SK-N-SH treated with all-trans-retinoic acid at 6 μM for 48 hours (cell line): ENCODE data around the gene CFAP52.

Experiments used
- ATAC-seq: fragments of 200-7000 bp; cut with Tn5 transposase; 3 replicates; pipeline ENCODE4 v1.9.1; 2020; ENCODE audit warnings: mild to moderate bottlenecking, moderate library complexity
- ARNTL ChIP-seq: fragments of 450-650 bp; formaldehyde crosslinking; IDR thresholded peaks from 2 replicates; pipeline ENCODE4 v1.5.0; 2020; ENCODE audit warnings: low read depth, mild to moderate bottlenecking, moderate library complexity, borderline replicate concordance
- BACH2 ChIP-seq: fragments of 250-450 bp; sonication (Bioruptor Pico); IDR thresholded peaks from 2 replicates; pipeline ENCODE4 v1.9.0; 2021; ENCODE audit warnings: mild to moderate bottlenecking, borderline replicate concordance
- CSDC2 ChIP-seq: fragments of 250-450 bp; sonication (Bioruptor Pico); IDR thresholded peaks from 2 replicates; pipeline ENCODE4 v1.5.0; 2020; ENCODE audit warnings: mild to moderate bottlenecking, moderate library complexity
- GLIS3 ChIP-seq: fragments of 250-450 bp; sonication (Bioruptor Pico); IDR thresholded peaks from 2 replicates; pipeline ENCODE4 v1.5.0; 2020; ENCODE audit warnings: mild to moderate bottlenecking, moderate library complexity
- ISL1 ChIP-seq: fragments of 250-450 bp; sonication (Bioruptor Pico); IDR thresholded peaks from 2 replicates; pipeline ENCODE4 v2.1.2; 2022; ENCODE audit warnings: mild to moderate bottlenecking, moderate library complexity
- OSR1 ChIP-seq: fragments of 250-450 bp; sonication (Bioruptor Pico); IDR thresholded peaks from 2 replicates; pipeline ENCODE4 v1.8.0; 2022; ENCODE audit warnings: moderate library complexity, mild to moderate bottlenecking, inconsistent platforms
- PPARA ChIP-seq: fragments of 250-450 bp; sonication (Bioruptor Pico); IDR thresholded peaks from 2 replicates; pipeline ENCODE4 v1.5.0; 2020; ENCODE audit warnings: mild to moderate bottlenecking, borderline replicate concordance
- RARB ChIP-seq: fragments of 250-450 bp; sonication (Bioruptor Pico); IDR thresholded peaks from 2 replicates; pipeline ENCODE4 v1.8.0; 2021; ENCODE audit warnings: mild to moderate bottlenecking, moderate library complexity
- SNAI2 ChIP-seq: fragments of 250-450 bp; sonication (Bioruptor Pico); IDR thresholded peaks from 2 replicates; pipeline ENCODE4 v1.5.0; 2020; ENCODE audit warnings: mild to moderate bottlenecking, moderate library complexity
- TOX ChIP-seq: fragments of 250-450 bp; sonication (Bioruptor Pico); IDR thresholded peaks from 2 replicates; pipeline ENCODE4 v1.8.0; 2021; ENCODE audit warnings: mild to moderate bottlenecking, moderate library complexity, borderline replicate concordance
- ZC3H10 ChIP-seq: fragments of 250-450 bp; sonication (Bioruptor Pico); IDR thresholded peaks from 2 replicates; pipeline ENCODE4 v1.5.1; 2021; ENCODE audit warnings: mild to moderate bottlenecking, moderate library complexity
- ZFP3 ChIP-seq: fragments of 250-450 bp; sonication (Bioruptor Pico); IDR thresholded peaks from 2 replicates; pipeline ENCODE4 v1.5.0; 2020; ENCODE audit warnings: mild to moderate bottlenecking, moderate library complexity
- ZFP30 ChIP-seq: fragments of 450-650 bp; formaldehyde crosslinking; IDR thresholded peaks from 2 replicates; pipeline ENCODE4 v1.5.0; 2022; ENCODE audit warnings: mild to moderate bottlenecking, moderate library complexity
- ZNF565 ChIP-seq: fragments of 450-650 bp; formaldehyde crosslinking; conservative IDR thresholded peaks from 2 replicates; pipeline ENCODE4 v1.5.0; 2020; ENCODE audit warnings: low read depth, mild to moderate bottlenecking, moderate library complexity
- ZNF70 ChIP-seq: fragments of 450-650 bp; formaldehyde crosslinking; IDR thresholded peaks from 2 replicates; pipeline ENCODE4 v1.5.0; 2020; ENCODE audit warnings: mild to moderate bottlenecking, moderate library complexity
- ZNF8 ChIP-seq: fragments of 450-650 bp; formaldehyde crosslinking; IDR thresholded peaks from 2 replicates; pipeline ENCODE4 v1.5.0; 2020; ENCODE audit warnings: mild to moderate bottlenecking, moderate library complexity
- TF ChIP-seq, protein P1 (sequence below): fragments of 250-450 bp; sonication (Bioruptor Pico); IDR thresholded peaks from 2 replicates; pipeline ENCODE4 v1.8.0; 2020; ENCODE audit warnings: mild to moderate bottlenecking, moderate library complexity, borderline replicate concordance
- TF ChIP-seq, protein P2 (sequence below): fragments of 250-450 bp; sonication (Bioruptor Pico); IDR thresholded peaks from 2 replicates; pipeline ENCODE4 v1.8.0; 2021; ENCODE audit warnings: low read depth, mild to moderate bottlenecking, moderate library complexity, borderline replicate concordance
- TF ChIP-seq, protein P3 (sequence below): fragments of 250-450 bp; sonication (Bioruptor Pico); IDR thresholded peaks from 2 replicates; pipeline ENCODE4 v1.5.1; 2021; ENCODE audit warnings: mild to moderate bottlenecking, moderate library complexity
- TF ChIP-seq, protein P4 (sequence below): fragments of 250-450 bp; sonication (Bioruptor Pico); IDR thresholded peaks from 2 replicates; pipeline ENCODE4 v1.5.0; 2020; ENCODE audit warnings: mild to moderate bottlenecking, moderate library complexity
- TF ChIP-seq, protein P5 (sequence below): fragments of 250-450 bp; sonication (Bioruptor Pico); IDR thresholded peaks from 2 replicates; pipeline ENCODE4 v1.5.1; 2020; ENCODE audit warnings: low read depth, mild to moderate bottlenecking, moderate library complexity

CFAP52 gene

DNA sequence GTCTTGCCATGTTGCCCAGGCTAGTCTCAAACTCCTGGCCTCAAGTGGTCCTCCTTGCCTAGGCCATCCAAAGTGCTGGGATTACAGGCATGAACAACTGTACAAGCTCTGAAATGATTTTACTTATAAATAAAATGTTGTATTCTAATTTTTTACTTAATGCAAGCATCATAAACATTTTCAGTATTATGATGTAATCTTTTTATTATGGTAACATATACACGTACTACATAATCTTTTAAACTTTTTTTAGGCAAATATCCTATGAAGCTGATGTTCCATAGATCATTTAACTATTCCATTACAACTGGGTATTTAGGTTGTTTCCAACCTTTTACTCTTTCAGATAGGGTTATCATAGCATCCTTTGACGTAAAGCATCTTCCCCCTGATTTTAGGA lies 35.1 kb downstream of the CFAP52 start:
- TF ChIP-seq ZFP3 (CRISPR knock-in tag): no peak
- no peak for TF ChIP-seq ZNF70 (CRISPR knock-in tag)
- TF ChIP-seq, protein P1, sequence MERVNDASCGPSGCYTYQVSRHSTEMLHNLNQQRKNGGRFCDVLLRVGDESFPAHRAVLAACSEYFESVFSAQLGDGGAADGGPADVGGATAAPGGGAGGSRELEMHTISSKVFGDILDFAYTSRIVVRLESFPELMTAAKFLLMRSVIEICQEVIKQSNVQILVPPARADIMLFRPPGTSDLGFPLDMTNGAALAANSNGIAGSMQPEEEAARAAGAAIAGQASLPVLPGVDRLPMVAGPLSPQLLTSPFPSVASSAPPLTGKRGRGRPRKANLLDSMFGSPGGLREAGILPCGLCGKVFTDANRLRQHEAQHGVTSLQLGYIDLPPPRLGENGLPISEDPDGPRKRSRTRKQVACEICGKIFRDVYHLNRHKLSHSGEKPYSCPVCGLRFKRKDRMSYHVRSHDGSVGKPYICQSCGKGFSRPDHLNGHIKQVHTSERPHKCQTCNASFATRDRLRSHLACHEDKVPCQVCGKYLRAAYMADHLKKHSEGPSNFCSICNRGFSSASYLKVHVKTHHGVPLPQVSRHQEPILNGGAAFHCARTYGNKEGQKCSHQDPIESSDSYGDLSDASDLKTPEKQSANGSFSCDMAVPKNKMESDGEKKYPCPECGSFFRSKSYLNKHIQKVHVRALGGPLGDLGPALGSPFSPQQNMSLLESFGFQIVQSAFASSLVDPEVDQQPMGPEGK (CRISPR knock-in tag): no peak
- TF ChIP-seq ZNF8: no peak
- TF ChIP-seq ARNTL (CRISPR knock-in tag): no peak
- TF ChIP-seq, protein P2, sequence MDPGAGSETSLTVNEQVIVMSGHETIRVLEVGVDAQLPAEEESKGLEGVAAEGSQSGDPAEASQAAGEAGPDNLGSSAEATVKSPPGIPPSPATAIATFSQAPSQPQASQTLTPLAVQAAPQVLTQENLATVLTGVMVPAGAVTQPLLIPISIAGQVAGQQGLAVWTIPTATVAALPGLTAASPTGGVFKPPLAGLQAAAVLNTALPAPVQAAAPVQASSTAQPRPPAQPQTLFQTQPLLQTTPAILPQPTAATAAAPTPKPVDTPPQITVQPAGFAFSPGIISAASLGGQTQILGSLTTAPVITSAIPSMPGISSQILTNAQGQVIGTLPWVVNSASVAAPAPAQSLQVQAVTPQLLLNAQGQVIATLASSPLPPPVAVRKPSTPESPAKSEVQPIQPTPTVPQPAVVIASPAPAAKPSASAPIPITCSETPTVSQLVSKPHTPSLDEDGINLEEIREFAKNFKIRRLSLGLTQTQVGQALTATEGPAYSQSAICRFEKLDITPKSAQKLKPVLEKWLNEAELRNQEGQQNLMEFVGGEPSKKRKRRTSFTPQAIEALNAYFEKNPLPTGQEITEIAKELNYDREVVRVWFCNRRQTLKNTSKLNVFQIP (CRISPR knock-in tag): no peak
- TF ChIP-seq PPARA (CRISPR knock-in tag): no peak
- no peak for TF ChIP-seq ZFP30
- TF ChIP-seq, protein P3, sequence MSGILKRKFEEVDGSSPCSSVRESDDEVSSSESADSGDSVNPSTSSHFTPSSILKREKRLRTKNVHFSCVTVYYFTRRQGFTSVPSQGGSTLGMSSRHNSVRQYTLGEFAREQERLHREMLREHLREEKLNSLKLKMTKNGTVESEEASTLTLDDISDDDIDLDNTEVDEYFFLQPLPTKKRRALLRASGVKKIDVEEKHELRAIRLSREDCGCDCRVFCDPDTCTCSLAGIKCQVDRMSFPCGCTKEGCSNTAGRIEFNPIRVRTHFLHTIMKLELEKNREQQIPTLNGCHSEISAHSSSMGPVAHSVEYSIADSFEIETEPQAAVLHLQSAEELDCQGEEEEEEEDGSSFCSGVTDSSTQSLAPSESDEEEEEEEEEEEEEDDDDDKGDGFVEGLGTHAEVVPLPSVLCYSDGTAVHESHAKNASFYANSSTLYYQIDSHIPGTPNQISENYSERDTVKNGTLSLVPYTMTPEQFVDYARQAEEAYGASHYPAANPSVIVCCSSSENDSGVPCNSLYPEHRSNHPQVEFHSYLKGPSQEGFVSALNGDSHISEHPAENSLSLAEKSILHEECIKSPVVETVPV (CRISPR knock-in tag): no peak
- TF ChIP-seq ISL1: no peak
- TF ChIP-seq, protein P4, sequence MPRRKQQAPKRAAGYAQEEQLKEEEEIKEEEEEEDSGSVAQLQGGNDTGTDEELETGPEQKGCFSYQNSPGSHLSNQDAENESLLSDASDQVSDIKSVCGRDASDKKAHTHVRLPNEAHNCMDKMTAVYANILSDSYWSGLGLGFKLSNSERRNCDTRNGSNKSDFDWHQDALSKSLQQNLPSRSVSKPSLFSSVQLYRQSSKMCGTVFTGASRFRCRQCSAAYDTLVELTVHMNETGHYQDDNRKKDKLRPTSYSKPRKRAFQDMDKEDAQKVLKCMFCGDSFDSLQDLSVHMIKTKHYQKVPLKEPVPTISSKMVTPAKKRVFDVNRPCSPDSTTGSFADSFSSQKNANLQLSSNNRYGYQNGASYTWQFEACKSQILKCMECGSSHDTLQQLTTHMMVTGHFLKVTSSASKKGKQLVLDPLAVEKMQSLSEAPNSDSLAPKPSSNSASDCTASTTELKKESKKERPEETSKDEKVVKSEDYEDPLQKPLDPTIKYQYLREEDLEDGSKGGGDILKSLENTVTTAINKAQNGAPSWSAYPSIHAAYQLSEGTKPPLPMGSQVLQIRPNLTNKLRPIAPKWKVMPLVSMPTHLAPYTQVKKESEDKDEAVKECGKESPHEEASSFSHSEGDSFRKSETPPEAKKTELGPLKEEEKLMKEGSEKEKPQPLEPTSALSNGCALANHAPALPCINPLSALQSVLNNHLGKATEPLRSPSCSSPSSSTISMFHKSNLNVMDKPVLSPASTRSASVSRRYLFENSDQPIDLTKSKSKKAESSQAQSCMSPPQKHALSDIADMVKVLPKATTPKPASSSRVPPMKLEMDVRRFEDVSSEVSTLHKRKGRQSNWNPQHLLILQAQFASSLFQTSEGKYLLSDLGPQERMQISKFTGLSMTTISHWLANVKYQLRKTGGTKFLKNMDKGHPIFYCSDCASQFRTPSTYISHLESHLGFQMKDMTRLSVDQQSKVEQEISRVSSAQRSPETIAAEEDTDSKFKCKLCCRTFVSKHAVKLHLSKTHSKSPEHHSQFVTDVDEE (CRISPR knock-in tag): no peak
- no peak for TF ChIP-seq RARB (CRISPR knock-in tag)
- TF ChIP-seq GLIS3 (CRISPR knock-in tag): no peak
- no peak for TF ChIP-seq SNAI2 (CRISPR knock-in tag)
- ATAC-seq: no peak

DNA sequence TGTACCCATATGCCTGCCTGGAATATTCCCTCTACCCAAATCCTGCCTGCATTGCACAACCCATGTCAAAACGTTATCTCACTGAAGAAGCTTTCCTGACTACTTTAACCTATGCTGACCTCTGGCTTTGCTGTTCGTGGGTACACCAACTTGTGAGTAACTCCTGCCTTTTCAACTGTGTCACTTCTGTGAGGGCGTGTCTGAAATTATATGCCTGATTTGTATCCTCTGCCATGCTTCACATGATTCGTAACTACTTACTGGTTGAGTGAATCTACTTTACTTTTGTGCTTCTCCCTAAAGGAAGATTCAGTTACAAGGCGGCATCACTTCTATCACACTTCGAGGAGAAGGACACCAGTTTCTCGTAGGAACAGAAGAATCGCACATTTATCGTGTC lies 35.6 kb downstream of the CFAP52 start:
- no peak for ATAC-seq
- TF ChIP-seq ZFP30 (no peak), ZNF8 (no peak), TOX (no peak), ZFP3 (CRISPR knock-in tag) (no peak), ARNTL (CRISPR knock-in tag) (no peak), ZNF565 (CRISPR knock-in tag) (no peak), ISL1 (no peak), BACH2 (no peak)
- TF ChIP-seq, protein P1 (CRISPR knock-in tag): no peak
- TF ChIP-seq, protein P5, sequence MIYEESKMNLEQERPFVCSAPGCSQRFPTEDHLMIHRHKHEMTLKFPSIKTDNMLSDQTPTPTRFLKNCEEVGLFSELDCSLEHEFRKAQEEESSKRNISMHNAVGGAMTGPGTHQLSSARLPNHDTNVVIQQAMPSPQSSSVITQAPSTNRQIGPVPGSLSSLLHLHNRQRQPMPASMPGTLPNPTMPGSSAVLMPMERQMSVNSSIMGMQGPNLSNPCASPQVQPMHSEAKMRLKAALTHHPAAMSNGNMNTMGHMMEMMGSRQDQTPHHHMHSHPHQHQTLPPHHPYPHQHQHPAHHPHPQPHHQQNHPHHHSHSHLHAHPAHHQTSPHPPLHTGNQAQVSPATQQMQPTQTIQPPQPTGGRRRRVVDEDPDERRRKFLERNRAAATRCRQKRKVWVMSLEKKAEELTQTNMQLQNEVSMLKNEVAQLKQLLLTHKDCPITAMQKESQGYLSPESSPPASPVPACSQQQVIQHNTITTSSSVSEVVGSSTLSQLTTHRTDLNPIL (CRISPR knock-in tag): no peak

DNA sequence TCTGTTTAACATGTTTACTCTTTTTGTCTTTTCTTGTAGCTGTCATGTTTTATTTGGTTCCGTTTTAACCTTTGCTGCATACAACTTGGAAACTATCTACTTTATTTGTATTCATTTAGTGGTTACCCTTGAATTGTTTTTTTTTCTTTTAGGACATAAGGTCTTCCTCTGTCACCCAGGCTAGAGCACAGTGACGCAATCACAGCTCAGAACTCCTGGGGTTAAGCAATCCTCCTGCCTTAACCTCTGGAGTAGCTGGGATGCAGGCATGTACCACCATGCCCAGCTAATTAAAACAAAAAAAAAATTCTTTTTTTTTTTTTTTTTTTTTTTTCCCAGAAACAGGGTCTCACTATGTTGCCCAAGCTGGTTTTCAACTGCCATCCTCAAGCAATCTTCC lies 39.0 kb downstream of the CFAP52 start:
- ATAC-seq: no peak
- TF ChIP-seq OSR1 (no peak), PPARA (CRISPR knock-in tag) (no peak), ZNF70 (CRISPR knock-in tag) (no peak), ZC3H10 (CRISPR knock-in tag) (no peak), ZFP30 (no peak), RARB (CRISPR knock-in tag) (no peak), CSDC2 (CRISPR knock-in tag) (no peak), ISL1 (no peak), ARNTL (CRISPR knock-in tag) (no peak)
- TF ChIP-seq, protein P5 (CRISPR knock-in tag): no peak
- TF ChIP-seq, protein P4 (CRISPR knock-in tag): no peak
